BE2C (cell line): ENCODE results near the gene USP40.

Source experiments
- DNase-seq: peaks from one replicate; pipeline ENCODE4 v3.0.0-alpha.2; 2020
- H3K27me3 ChIP-seq: fragments of 250-450 bp; sonication (Bioruptor Pico); 2 replicates; pipeline ENCODE4 v1.5.1; 2020; ENCODE audit warnings: mild to moderate bottlenecking
- H3K36me3 ChIP-seq: fragments of 250-450 bp; sonication (Bioruptor Pico); 2 replicates; pipeline ENCODE4 v1.5.1; 2020; ENCODE audit warnings: mild to moderate bottlenecking
- H3K4me1 ChIP-seq: fragments of 250-450 bp; sonication (Bioruptor Pico); 2 replicates; pipeline ENCODE4 v1.5.1; 2020
- H3K4me3 ChIP-seq: 2 replicates; pipeline ENCODE4 v1.5.1; 2011; ENCODE audit warnings: low read depth, low read length
- H3K9me3 ChIP-seq: fragments of 250-450 bp; sonication (Bioruptor Pico); 2 replicates; pipeline ENCODE4 v1.5.1; 2020
- CTCF ChIP-seq: IDR thresholded peaks from 2 replicates; pipeline ENCODE4 v1.5.1; 2012; ENCODE audit warnings: mild to moderate bottlenecking, low read depth, low read length

The USP40 gene

GRCh38 chr2:233441161-233442027 is 125.2 kb downstream of the USP40 start:
- Histone ChIP-seq H3K9me3 (no peaks in the 10 kb centered on the region), H3K27me3 (no peaks in the 10 kb centered on the region), H3K4me3 (no peak overlapping the region), H3K36me3 (peaks cover 10% of the 10 kb centered on the region), H3K4me1 (no peaks in the 10 kb centered on the region)
- no peak for DNase-seq
- TF ChIP-seq CTCF = no peak

- Histone ChIP-seq H3K36me3 (peaks cover 6% of the 10 kb centered on the region), H3K9me3 (no peaks in the 10 kb centered on the region), H3K27me3 (no peaks in the 10 kb centered on the region), H3K4me3 (no peak overlapping the region), H3K4me1 (no peaks in the 10 kb centered on the region)
- TF ChIP-seq CTCF = no peak
- DNase-seq = no peak
Observed at GRCh38 chr2:233440714-233441113, 125.9 kb downstream of the USP40 start.

- H3K9me3 ChIP-seq = no peaks in the 10 kb centered on the region
- no peak overlapping the region for H3K4me3 ChIP-seq
- no peaks in the 10 kb centered on the region for H3K4me1 ChIP-seq
- no peak for TF ChIP-seq CTCF
- no peak for DNase-seq
- peaks cover 7% of the 10 kb centered on the region for H3K36me3 ChIP-seq
- no peaks in the 10 kb centered on the region for H3K27me3 ChIP-seq
Observed at GRCh38 chr2:233440314-233440713, 126.3 kb downstream of the USP40 start.

- Histone ChIP-seq H3K4me1 (no peaks in the 10 kb centered on the region), H3K36me3 (peaks cover 7% of the 10 kb centered on the region), H3K27me3 (no peaks in the 10 kb centered on the region), H3K4me3 (no peak overlapping the region), H3K9me3 (no peaks in the 10 kb centered on the region)
- DNase-seq = no peak
- TF ChIP-seq CTCF = no peak
Observed at GRCh38 chr2:233439191-233439590, 127.4 kb downstream of the USP40 start.

GRCh38 chr2:233438573-233439147 is 127.9 kb downstream of the USP40 start:
- no peak for DNase-seq
- H3K4me3 ChIP-seq = no peak overlapping the region
- TF ChIP-seq CTCF = no peak
- H3K4me1 ChIP-seq = no peaks in the 10 kb centered on the region
- H3K9me3 ChIP-seq = no peaks in the 10 kb centered on the region
- peaks cover 7% of the 10 kb centered on the region for H3K36me3 ChIP-seq
- no peaks in the 10 kb centered on the region for H3K27me3 ChIP-seq

- no peak for DNase-seq
- no peak overlapping the region for H3K4me3 ChIP-seq
- H3K4me1 ChIP-seq = no peaks in the 10 kb centered on the region
- no peak for TF ChIP-seq CTCF
- 0 out of 2 replicates have a peak, but pooled peaks cover 2% of the 10 kb centered on the region for H3K9me3 ChIP-seq
- H3K36me3 ChIP-seq = peaks cover 7% of the 10 kb centered on the region
- H3K27me3 ChIP-seq = no peaks in the 10 kb centered on the region
Observed at GRCh38 chr2:233437439-233437955, 129.1 kb downstream of the USP40 start.
